Spleen (tissue), 7 donors: ENCODE measurements around the gene ADAM8.

Source experiments
- CTCF ChIP-seq, 11 experiments: fragments of 200-600 bp in 7 of 11; fragments of 450-650 bp in 4 of 11; sonication (generic) in 4 of 11; IDR thresholded peaks in 8 of 11; conservative IDR thresholded peaks in 3 of 11; 1 replicate in 7 of 11; 2 replicates in 4 of 11; pipeline versions ENCODE4 v1.4.0 to v1.8.0; 2016 to 2021; ENCODE audit warnings: antibody characterized with exemption in 11 of 11, inconsistent platforms in 4 of 11, mild to moderate bottlenecking in 1 of 11
- POLR2AphosphoS5 ChIP-seq, 3 donors: sonication (generic); formaldehyde crosslinking; IDR thresholded peaks; one replicate each; pipeline ENCODE4 v1.5.1; 2017; ENCODE audit warnings: antibody characterized with exemption in 3 of 3
- donor health status: DM: no; HTN: no; CAD: no; lungs with moderate emphysema.
- donor health status: DM: no; HTN: no; CAD: no.
- donor health status: DM: no; HTN: no; CAD: no.

- peak in 1 of 3 donors; percentile 39 for TF ChIP-seq POLR2AphosphoS5 (IDR thresholded peaks at IDR 0.05)
- no peak for TF ChIP-seq CTCF (IDR thresholded peaks at IDR 0.05 in 8 of 11, conservative IDR thresholded peaks at IDR 0.05 in 3 of 11)
These were observed 7.3 kb downstream of the ADAM8 start for GRCh38 chr10:133269367-133269766.
